ENCODE measurements around the gene TXNDC17.

Gene TXNDC17

DNA sequence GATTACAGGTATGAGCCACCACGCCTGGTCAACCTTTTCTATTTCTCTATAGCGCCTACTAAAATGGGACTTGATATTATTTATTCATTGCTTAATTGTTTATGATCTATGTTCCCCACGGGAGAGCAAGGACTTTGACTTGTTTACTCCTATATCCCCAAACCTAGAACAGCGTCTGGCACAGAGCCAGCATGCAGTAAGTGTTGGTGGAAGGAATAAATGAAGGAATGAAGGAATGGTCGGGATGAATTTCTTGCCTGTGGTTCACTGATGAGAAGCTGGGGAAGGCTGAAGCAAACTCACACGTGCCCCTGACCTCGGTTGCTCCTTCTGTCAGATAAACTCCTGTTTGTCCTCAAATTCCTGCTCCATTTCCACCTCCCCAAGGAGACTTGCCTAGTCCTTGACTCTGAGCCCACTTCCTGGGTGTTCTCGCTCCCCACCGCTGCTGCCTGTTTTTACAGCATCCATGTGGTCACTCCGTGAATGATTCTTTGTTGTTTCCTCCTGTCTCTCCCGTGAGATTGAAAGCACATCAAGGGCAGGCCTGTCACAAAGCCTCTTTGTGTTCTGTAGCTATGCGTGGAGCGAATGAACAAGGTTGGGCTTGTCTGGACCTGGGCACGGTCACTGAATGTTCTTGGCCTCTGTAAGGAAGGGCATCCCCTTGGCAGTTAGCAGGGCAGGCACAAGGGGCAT, 28.0 kb downstream of the TXNDC17 start:
- Histone ChIP-seq H3K4me1 (ENCODE audit: control insufficient read depth, insufficient read depth, low read length) (no peaks in the 10 kb centered on the region), H3K36me3 (ENCODE audit: control insufficient read depth, insufficient read depth, low read length) (no peaks in the 10 kb centered on the region), H3K9ac (ENCODE audit: low read length) (no peak overlapping the region), H3K27me3 (ENCODE audit: control insufficient read depth, insufficient read depth, low read length) (peaks cover 4% of the 10 kb centered on the region), H3K27ac (ENCODE audit: low read depth, low read length) (no peak overlapping the region), H3K4me3 (ENCODE audit: low read length) (no peak overlapping the region)

- no peak overlapping the region for H3K9ac ChIP-seq (ENCODE audit: low read length)
Measured at GRCh38 chr17:6669479-6670212, 28.8 kb downstream of the TXNDC17 start.

GRCh38 chr17:6670571-6670970, 29.7 kb downstream of the TXNDC17 start:
- Histone ChIP-seq H3K27ac (ENCODE audit: low read depth, low read length) (no peak overlapping the region), H3K4me3 (ENCODE audit: low read length) (no peak overlapping the region), H3K4me1 (ENCODE audit: control insufficient read depth, insufficient read depth, low read length) (no peaks in the 10 kb centered on the region), H3K27me3 (ENCODE audit: control insufficient read depth, insufficient read depth, low read length) (peaks cover 4% of the 10 kb centered on the region), H3K36me3 (ENCODE audit: control insufficient read depth, insufficient read depth, low read length) (no peaks in the 10 kb centered on the region), H3K9ac (ENCODE audit: low read length) (no peak overlapping the region)

More at GRCh38 chr17:6669479-6670212, 28.8 kb downstream of the TXNDC17 start:
- Histone ChIP-seq H3K4me1 (ENCODE audit: control insufficient read depth, insufficient read depth, low read length) (no peaks in the 10 kb centered on the region), H3K36me3 (ENCODE audit: control insufficient read depth, insufficient read depth, low read length) (no peaks in the 10 kb centered on the region), H3K27me3 (ENCODE audit: control insufficient read depth, insufficient read depth, low read length) (peaks cover 4% of the 10 kb centered on the region), H3K27ac (ENCODE audit: low read depth, low read length) (no peak overlapping the region), H3K4me3 (ENCODE audit: low read length) (no peak overlapping the region)

DNA sequence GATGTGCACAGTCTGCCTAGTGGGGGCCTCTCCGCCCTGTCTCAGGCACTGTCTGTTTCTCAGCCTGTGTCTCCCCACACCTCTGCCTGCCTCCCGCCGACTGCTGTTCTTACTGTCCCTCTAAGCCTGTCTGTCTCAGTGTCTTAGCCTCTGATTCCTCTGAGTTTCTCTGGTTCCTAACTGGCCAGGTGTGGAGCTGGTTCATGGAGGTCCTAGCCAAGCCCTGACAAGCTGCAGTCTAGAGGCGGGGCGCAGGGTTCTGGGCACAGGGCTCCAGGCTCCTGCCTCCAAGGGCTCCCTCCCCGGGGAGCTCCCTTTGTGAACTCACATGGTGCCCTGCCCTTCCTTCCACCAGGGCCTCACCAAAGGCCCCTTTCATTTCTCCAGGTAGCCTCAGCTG, 30.1 kb downstream of the TXNDC17 start:
- Histone ChIP-seq H3K4me3 (ENCODE audit: low read length) (no peak overlapping the region), H3K9ac (ENCODE audit: low read length) (no peak overlapping the region), H3K27me3 (ENCODE audit: control insufficient read depth, insufficient read depth, low read length) (peaks cover 4% of the 10 kb centered on the region), H3K27ac (ENCODE audit: low read depth, low read length) (no peak overlapping the region), H3K4me1 (ENCODE audit: control insufficient read depth, insufficient read depth, low read length) (no peaks in the 10 kb centered on the region), H3K36me3 (ENCODE audit: control insufficient read depth, insufficient read depth, low read length) (no peaks in the 10 kb centered on the region)

- Histone ChIP-seq H3K27ac (ENCODE audit: low read depth, low read length) (no peak overlapping the region), H3K9ac (ENCODE audit: low read length) (no peak overlapping the region), H3K4me1 (ENCODE audit: control insufficient read depth, insufficient read depth, low read length) (no peaks in the 10 kb centered on the region), H3K27me3 (ENCODE audit: control insufficient read depth, insufficient read depth, low read length) (peaks cover 4% of the 10 kb centered on the region), H3K4me3 (ENCODE audit: low read length) (no peak overlapping the region), H3K36me3 (ENCODE audit: control insufficient read depth, insufficient read depth, low read length) (no peaks in the 10 kb centered on the region)
Measured at GRCh38 chr17:6671431-6671830, 30.6 kb downstream of the TXNDC17 start.

DNA sequence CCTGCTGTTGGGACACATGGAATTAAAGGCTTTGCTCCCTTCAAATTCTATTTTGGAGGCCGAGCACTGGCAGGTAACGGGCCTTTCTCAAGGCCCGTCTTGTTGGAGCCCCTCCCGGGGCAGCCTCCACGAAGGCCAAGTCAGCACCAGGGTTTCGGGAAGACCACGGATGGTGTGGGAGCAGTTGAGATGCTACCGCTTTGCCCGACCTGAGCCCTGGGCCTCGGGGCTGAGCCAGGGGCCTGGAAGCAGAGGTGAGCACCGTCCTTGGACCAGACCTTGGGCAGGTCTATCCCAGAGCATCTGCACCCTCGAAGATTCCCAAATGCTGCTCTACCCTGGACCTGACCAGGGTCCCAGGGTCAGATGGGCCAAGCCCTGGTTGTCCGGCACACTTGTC, 33.7 kb downstream of the TXNDC17 start:
- Histone ChIP-seq H3K4me3 (ENCODE audit: low read length) (no peak overlapping the region), H3K36me3 (ENCODE audit: control insufficient read depth, insufficient read depth, low read length) (no peaks in the 10 kb centered on the region), H3K4me1 (ENCODE audit: control insufficient read depth, insufficient read depth, low read length) (no peaks in the 10 kb centered on the region), H3K27ac (ENCODE audit: low read depth, low read length) (no peak overlapping the region), H3K27me3 (ENCODE audit: control insufficient read depth, insufficient read depth, low read length) (peaks cover 11% of the 10 kb centered on the region), H3K9ac (ENCODE audit: low read length) (no peak overlapping the region)

DNA sequence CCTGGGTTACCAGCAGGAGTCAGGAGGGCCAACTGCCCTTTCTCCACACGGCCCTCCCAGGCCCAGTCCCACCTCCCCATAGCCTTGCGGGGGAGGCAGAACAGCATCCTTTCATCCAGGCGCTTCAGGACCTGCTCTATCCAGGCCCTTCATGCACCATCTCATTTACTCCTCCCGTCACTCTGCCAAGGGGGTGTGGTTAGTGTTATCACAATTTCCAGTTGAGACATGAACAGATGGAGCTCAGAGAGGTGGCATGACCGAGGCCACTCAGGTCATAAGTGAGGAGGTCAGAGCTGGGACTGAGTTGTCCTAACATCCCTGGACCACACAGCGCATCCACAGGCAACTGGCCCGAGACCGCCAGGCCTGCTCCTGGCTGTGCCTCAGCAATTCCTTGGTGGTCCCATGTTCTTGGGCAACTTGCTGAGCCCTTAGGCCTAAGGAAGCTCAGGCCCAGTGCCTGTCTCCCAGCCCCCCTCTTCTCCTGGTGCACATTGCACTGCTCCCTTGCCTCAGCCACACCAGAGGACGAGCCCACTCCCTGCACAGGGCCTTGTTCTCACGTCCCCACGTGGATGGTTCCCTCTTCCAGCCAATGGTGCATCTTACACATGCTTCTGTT, 34.5 kb downstream of the TXNDC17 start:
- Histone ChIP-seq H3K36me3 (ENCODE audit: control insufficient read depth, insufficient read depth, low read length) (no peaks in the 10 kb centered on the region), H3K4me1 (ENCODE audit: control insufficient read depth, insufficient read depth, low read length) (no peaks in the 10 kb centered on the region), H3K4me3 (ENCODE audit: low read length) (no peak overlapping the region), H3K27ac (ENCODE audit: low read depth, low read length) (no peak overlapping the region), H3K9ac (ENCODE audit: low read length) (no peak overlapping the region), H3K27me3 (ENCODE audit: control insufficient read depth, insufficient read depth, low read length) (peaks cover 11% of the 10 kb centered on the region)

GRCh38 chr17:6676802-6677157, 35.9 kb downstream of the TXNDC17 start:
- no peak overlapping the region for H3K9ac ChIP-seq (ENCODE audit: low read length)
- H3K27ac ChIP-seq (ENCODE audit: low read depth, low read length), result no peak overlapping the region
- no peaks in the 10 kb centered on the region for H3K4me1 ChIP-seq (ENCODE audit: control insufficient read depth, insufficient read depth, low read length)
- peaks cover 7% of the 10 kb centered on the region for H3K27me3 ChIP-seq (ENCODE audit: control insufficient read depth, insufficient read depth, low read length)
- H3K36me3 ChIP-seq (ENCODE audit: control insufficient read depth, insufficient read depth, low read length), result no peaks in the 10 kb centered on the region
- no peak overlapping the region for H3K4me3 ChIP-seq (ENCODE audit: low read length)

- Histone ChIP-seq H3K4me3 (ENCODE audit: low read length) (no peak overlapping the region), H3K27ac (ENCODE audit: low read depth, low read length) (no peak overlapping the region), H3K36me3 (ENCODE audit: control insufficient read depth, insufficient read depth, low read length) (no peaks in the 10 kb centered on the region), H3K27me3 (ENCODE audit: control insufficient read depth, insufficient read depth, low read length) (peaks cover 7% of the 10 kb centered on the region), H3K9ac (ENCODE audit: low read length) (no peak overlapping the region), H3K4me1 (ENCODE audit: control insufficient read depth, insufficient read depth, low read length) (no peaks in the 10 kb centered on the region)
Measured at GRCh38 chr17:6677158-6677831, 36.4 kb downstream of the TXNDC17 start.

GRCh38 chr17:6677946-6678345, 37.1 kb downstream of the TXNDC17 start:
- no peak overlapping the region for H3K27ac ChIP-seq (ENCODE audit: low read depth, low read length)
- H3K36me3 ChIP-seq (ENCODE audit: control insufficient read depth, insufficient read depth, low read length), result no peaks in the 10 kb centered on the region
- peaks cover 7% of the 10 kb centered on the region for H3K27me3 ChIP-seq (ENCODE audit: control insufficient read depth, insufficient read depth, low read length)
- H3K9ac ChIP-seq (ENCODE audit: low read length), result no peak overlapping the region
- H3K4me3 ChIP-seq (ENCODE audit: low read length), result no peak overlapping the region
- H3K4me1 ChIP-seq (ENCODE audit: control insufficient read depth, insufficient read depth, low read length), result no peaks in the 10 kb centered on the region

DNA sequence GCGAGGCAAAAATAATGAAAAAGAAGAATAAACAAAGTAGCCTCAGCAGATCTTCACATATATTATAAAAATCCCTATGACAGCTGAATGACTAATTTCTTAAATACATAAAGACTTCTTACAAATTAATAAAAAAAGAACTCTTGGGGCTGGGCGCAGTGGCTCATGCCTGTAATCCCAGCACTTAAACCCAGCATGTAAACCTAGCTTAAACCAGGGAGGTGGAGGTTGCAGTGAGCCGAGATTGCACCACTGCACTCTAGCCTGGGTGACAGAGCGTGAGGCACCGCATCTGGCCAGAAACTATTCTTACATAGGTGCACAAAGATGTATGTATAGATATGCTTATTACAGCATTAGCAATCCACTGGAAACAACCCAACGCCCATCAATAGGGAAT, 38.4 kb downstream of the TXNDC17 start:
- H3K4me3 ChIP-seq (ENCODE audit: low read length), result no peak overlapping the region
- H3K27me3 ChIP-seq (ENCODE audit: control insufficient read depth, insufficient read depth, low read length), result peaks cover 7% of the 10 kb centered on the region
- no peaks in the 10 kb centered on the region for H3K4me1 ChIP-seq (ENCODE audit: control insufficient read depth, insufficient read depth, low read length)
- no peak overlapping the region for H3K27ac ChIP-seq (ENCODE audit: low read depth, low read length)
- no peaks in the 10 kb centered on the region for H3K36me3 ChIP-seq (ENCODE audit: control insufficient read depth, insufficient read depth, low read length)
- no peak overlapping the region for H3K9ac ChIP-seq (ENCODE audit: low read length)

DNA sequence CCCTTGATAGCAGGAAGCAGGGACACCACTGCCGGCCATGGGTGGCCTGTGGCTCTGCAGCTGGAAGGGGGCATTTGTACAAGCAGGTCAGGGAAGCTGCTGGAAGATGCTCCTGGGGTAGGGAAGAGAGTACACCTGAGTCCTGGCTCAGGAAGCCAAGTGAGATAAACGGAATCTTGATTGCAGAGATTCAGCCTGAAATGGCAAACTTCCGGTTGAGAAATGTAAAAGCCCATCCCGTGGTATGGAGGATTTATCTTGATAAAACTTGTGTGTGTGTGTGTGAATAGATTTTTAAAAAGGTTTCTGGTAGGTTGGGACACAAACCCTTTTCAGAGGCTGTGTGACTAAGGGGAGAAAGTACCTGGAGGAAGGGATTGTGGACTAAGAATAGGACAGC, 40.3 kb downstream of the TXNDC17 start:
- peaks cover 7% of the 10 kb centered on the region for H3K27me3 ChIP-seq (ENCODE audit: control insufficient read depth, insufficient read depth, low read length)
- no peak overlapping the region for H3K4me3 ChIP-seq (ENCODE audit: low read length)
- no peak overlapping the region for H3K9ac ChIP-seq (ENCODE audit: low read length)
- no peaks in the 10 kb centered on the region for H3K4me1 ChIP-seq (ENCODE audit: control insufficient read depth, insufficient read depth, low read length)
- no peaks in the 10 kb centered on the region for H3K36me3 ChIP-seq (ENCODE audit: control insufficient read depth, insufficient read depth, low read length)
- H3K27ac ChIP-seq (ENCODE audit: low read depth, low read length), result no peak overlapping the region
